Mesendoderm (in vitro differentiated cells): Measurements from ENCODE around the gene DCUN1D2.

ENCODE experiments used
- DNase-seq: peaks from one replicate; pipeline ENCODE4 v3.0.0; 2013
- H2AK5ac ChIP-seq: 2 replicates; pipeline ENCODE4 v1.6.1; 2013; ENCODE audit warnings: low read length, inconsistent platforms
- H2BK120ac ChIP-seq: 2 replicates; pipeline ENCODE4 v1.6.1; 2013; ENCODE audit warnings: low read depth, mild to moderate bottlenecking, low read length, moderate library complexity, mixed read lengths
- H2BK15ac ChIP-seq: replicated peaks from 2 replicates; pipeline ENCODE4 v1.6.1; 2013; ENCODE audit warnings: low read depth, mild to moderate bottlenecking, moderate library complexity
- H2BK5ac ChIP-seq: 2 replicates; pipeline ENCODE4 v1.6.1; 2013; ENCODE audit warnings: low read length, inconsistent platforms
- H3K18ac ChIP-seq: 2 replicates; pipeline ENCODE4 v1.6.1; 2013; ENCODE audit warnings: mild to moderate bottlenecking, low read length, mixed read lengths
- H3K23ac ChIP-seq: one replicate; pipeline ENCODE4 v1.6.1; 2013; ENCODE audit warnings: low read length
- H3K27ac ChIP-seq: 2 replicates; pipeline ENCODE4 v1.5.1; 2013; ENCODE audit warnings: low read depth, mild to moderate bottlenecking, inconsistent platforms, low read length, moderate library complexity
- H3K27me3 ChIP-seq: 2 replicates; pipeline ENCODE4 v1.6.1; 2013; ENCODE audit warnings: low read length, control low read depth, mild to moderate bottlenecking, inconsistent platforms; ENCODE audit not compliant: insufficient read depth, poor library complexity
- H3K36me3 ChIP-seq: 2 replicates; pipeline ENCODE4 v1.6.1; 2013; ENCODE audit warnings: low read length, inconsistent platforms; ENCODE audit not compliant: control insufficient read depth, insufficient read depth
- H3K4ac ChIP-seq: one replicate; pipeline ENCODE4 v1.6.1; 2013; ENCODE audit warnings: low read depth, mild to moderate bottlenecking, low read length, moderate library complexity
- H3K4me1 ChIP-seq: 2 replicates; pipeline ENCODE4 v1.6.1; 2013; ENCODE audit warnings: low read depth, low read length, inconsistent platforms; ENCODE audit not compliant: control insufficient read depth
- H3K4me2 ChIP-seq: 2 replicates; pipeline ENCODE4 v1.6.1; 2013; ENCODE audit warnings: low read length
- H3K4me3 ChIP-seq: 2 replicates; pipeline ENCODE4 v1.5.1; 2013; ENCODE audit warnings: mild to moderate bottlenecking, low read length
- H3K56ac ChIP-seq: one replicate; pipeline ENCODE4 v1.6.1; 2013; ENCODE audit warnings: low read length
- H3K79me1 ChIP-seq: 2 replicates; pipeline ENCODE4 v1.6.1; 2013; ENCODE audit warnings: low read length, inconsistent platforms
- H3K79me2 ChIP-seq: 2 replicates; pipeline ENCODE4 v1.6.1; 2013; ENCODE audit warnings: mild to moderate bottlenecking, low read length; ENCODE audit not compliant: control insufficient read depth, insufficient read depth
- H3K9ac ChIP-seq: 2 replicates; pipeline ENCODE4 v1.6.1; 2013; ENCODE audit warnings: low read length, inconsistent platforms
- H4K5ac ChIP-seq: one replicate; pipeline ENCODE4 v1.6.1; 2013; ENCODE audit warnings: low read length
- H4K8ac ChIP-seq: one replicate; pipeline ENCODE4 v1.6.1; 2013; ENCODE audit warnings: low read depth, mild to moderate bottlenecking, control low read depth, low read length, moderate library complexity
- WGBS: extraction: QIAGEN DNeasy Blood & Tissue Kit; methylation state at CpG from one replicate; pipeline ENCODE4 v1.1.7; 2013; ENCODE audit warnings: low lambda C conversion rate, missing lambda C conversion rate; ENCODE audit not compliant: insufficient coverage; ENCODE audit errors: extremely low coverage; 5-methylcytosine and 5-hydroxymethylcytosine counted together

Gene DCUN1D2

GRCh38 chr13:113427562-113428468 lies 62.7 kb downstream of the DCUN1D2 start:
- no peaks in the 10 kb centered on the region for H3K36me3 ChIP-seq
- H3K79me1 ChIP-seq, result no peaks in the 10 kb centered on the region
- no peak overlapping the region for H2AK5ac ChIP-seq
- H2BK5ac ChIP-seq, result no peak overlapping the region
- no peak overlapping the region for H3K9ac ChIP-seq
- no peak overlapping the region for H3K4me2 ChIP-seq
- H4K8ac ChIP-seq, result no peak overlapping the region
- no peak overlapping the region for H3K23ac ChIP-seq
- H3K27me3 ChIP-seq, result no peaks in the 10 kb centered on the region
- H2BK15ac ChIP-seq, result no peak overlapping the region
- H3K56ac ChIP-seq, result peak overlapping the region; percentile 15
- no peak overlapping the region for H4K5ac ChIP-seq
- WGBS, result no CpG with 5 or more reads among the region's 31 CpGs
- H3K27ac ChIP-seq, result no peak overlapping the region
- no peaks in the 10 kb centered on the region for H3K4me1 ChIP-seq
- H3K4ac ChIP-seq, result no peak overlapping the region
- H2BK120ac ChIP-seq, result no peak overlapping the region
- no peak overlapping the region for H3K4me3 ChIP-seq
- no peaks in the 10 kb centered on the region for H3K79me2 ChIP-seq
- no peak overlapping the region for H3K18ac ChIP-seq
- DNase-seq, result no peak

GRCh38 chr13:113426591-113426986 lies 63.9 kb downstream of the DCUN1D2 start:
- Histone ChIP-seq H3K27me3 (no peaks in the 10 kb centered on the region), H4K5ac (no peak overlapping the region), H3K27ac (no peak overlapping the region), H2BK120ac (no peak overlapping the region), H3K56ac (no peak overlapping the region), H3K9ac (no peak overlapping the region), H2BK5ac (no peak overlapping the region), H3K4ac (no peak overlapping the region), H3K4me1 (no peaks in the 10 kb centered on the region), H3K4me2 (no peak overlapping the region), H3K79me1 (no peaks in the 10 kb centered on the region), H3K23ac (no peak overlapping the region), H2AK5ac (no peak overlapping the region), H3K79me2 (no peaks in the 10 kb centered on the region), H3K18ac (no peak overlapping the region), H3K4me3 (no peak overlapping the region), H4K8ac (no peak overlapping the region), H3K36me3 (no peaks in the 10 kb centered on the region), H2BK15ac (no peak overlapping the region)
- no peak for DNase-seq
- no CpG with 5 or more reads among the region's 15 CpGs for WGBS

- Histone ChIP-seq H4K8ac (no peak overlapping the region), H3K4me2 (no peak overlapping the region), H3K18ac (no peak overlapping the region), H3K79me2 (no peaks in the 10 kb centered on the region), H3K9ac (no peak overlapping the region), H3K4me1 (no peaks in the 10 kb centered on the region), H3K36me3 (no peaks in the 10 kb centered on the region), H2BK15ac (no peak overlapping the region), H3K4ac (no peak overlapping the region), H2BK120ac (no peak overlapping the region), H3K23ac (no peak overlapping the region), H3K4me3 (no peak overlapping the region), H3K79me1 (no peaks in the 10 kb centered on the region), H2BK5ac (no peak overlapping the region), H4K5ac (no peak overlapping the region), H2AK5ac (no peak overlapping the region), H3K56ac (no peak overlapping the region), H3K27me3 (no peaks in the 10 kb centered on the region), H3K27ac (no peak overlapping the region)
- no CpG with 5 or more reads among the region's 22 CpGs for WGBS
- DNase-seq, result no peak
These were observed 64.4 kb downstream of the DCUN1D2 start for GRCh38 chr13:113425941-113426590.

- H2BK15ac ChIP-seq, result no peak overlapping the region
- H3K4ac ChIP-seq, result no peak overlapping the region
- no peaks in the 10 kb centered on the region for H3K36me3 ChIP-seq
- no peak overlapping the region for H3K18ac ChIP-seq
- WGBS, result no CpG with 5 or more reads among the region's 11 CpGs
- H3K4me1 ChIP-seq, result no peaks in the 10 kb centered on the region
- no peak overlapping the region for H2AK5ac ChIP-seq
- H3K23ac ChIP-seq, result no peak overlapping the region
- H2BK120ac ChIP-seq, result no peak overlapping the region
- no peak overlapping the region for H3K27ac ChIP-seq
- no peak overlapping the region for H2BK5ac ChIP-seq
- no peak overlapping the region for H3K56ac ChIP-seq
- H3K4me2 ChIP-seq, result no peak overlapping the region
- DNase-seq, result no peak
- no peak overlapping the region for H3K4me3 ChIP-seq
- no peaks in the 10 kb centered on the region for H3K27me3 ChIP-seq
- H3K79me1 ChIP-seq, result no peaks in the 10 kb centered on the region
- no peaks in the 10 kb centered on the region for H3K79me2 ChIP-seq
- no peak overlapping the region for H4K5ac ChIP-seq
- no peak overlapping the region for H3K9ac ChIP-seq
- H4K8ac ChIP-seq, result no peak overlapping the region
These were observed 66.9 kb downstream of the DCUN1D2 start for GRCh38 chr13:113423520-113424163.

- DNase-seq, result no peak
- H2BK120ac ChIP-seq, result no peak overlapping the region
These were observed 67.5 kb downstream of the DCUN1D2 start for GRCh38 chr13:113422807-113423519.

More at GRCh38 chr13:113422807-113423519, 67.5 kb downstream of the DCUN1D2 start:
- Histone ChIP-seq H4K5ac (no peak overlapping the region), H3K4ac (no peak overlapping the region), H3K36me3 (no peaks in the 10 kb centered on the region), H3K4me2 (no peak overlapping the region), H2BK5ac (no peak overlapping the region), H3K4me3 (no peak overlapping the region), H4K8ac (no peak overlapping the region), H3K9ac (no peak overlapping the region), H3K56ac (no peak overlapping the region), H3K27ac (no peak overlapping the region), H3K79me1 (no peaks in the 10 kb centered on the region), H3K18ac (no peak overlapping the region), H3K23ac (no peak overlapping the region), H3K4me1 (no peaks in the 10 kb centered on the region), H2BK15ac (no peak overlapping the region), H2AK5ac (no peak overlapping the region), H3K27me3 (no peaks in the 10 kb centered on the region), H3K79me2 (no peaks in the 10 kb centered on the region)
- WGBS, result no CpG with 5 or more reads among the region's 26 CpGs
